Measurements from ENCODE around the gene UQCRQ. TPM values are rescaled to one million over a fixed set of nuclear protein-coding genes. Genes with fewer than 3 reads are reported as not detected.
A peak's percentile ranks its signal among the peaks of the same experiment; 100 is the strongest.

The UQCRQ gene
- total and polyA plus RNA-seq, 2 experiments from 2014 or later: 104 to 1,308 TPM

GRCh38 chr5:132823481-132824050 is 42.9 kb upstream of the UQCRQ start (continued):
- TF ChIP-seq, protein P1, sequence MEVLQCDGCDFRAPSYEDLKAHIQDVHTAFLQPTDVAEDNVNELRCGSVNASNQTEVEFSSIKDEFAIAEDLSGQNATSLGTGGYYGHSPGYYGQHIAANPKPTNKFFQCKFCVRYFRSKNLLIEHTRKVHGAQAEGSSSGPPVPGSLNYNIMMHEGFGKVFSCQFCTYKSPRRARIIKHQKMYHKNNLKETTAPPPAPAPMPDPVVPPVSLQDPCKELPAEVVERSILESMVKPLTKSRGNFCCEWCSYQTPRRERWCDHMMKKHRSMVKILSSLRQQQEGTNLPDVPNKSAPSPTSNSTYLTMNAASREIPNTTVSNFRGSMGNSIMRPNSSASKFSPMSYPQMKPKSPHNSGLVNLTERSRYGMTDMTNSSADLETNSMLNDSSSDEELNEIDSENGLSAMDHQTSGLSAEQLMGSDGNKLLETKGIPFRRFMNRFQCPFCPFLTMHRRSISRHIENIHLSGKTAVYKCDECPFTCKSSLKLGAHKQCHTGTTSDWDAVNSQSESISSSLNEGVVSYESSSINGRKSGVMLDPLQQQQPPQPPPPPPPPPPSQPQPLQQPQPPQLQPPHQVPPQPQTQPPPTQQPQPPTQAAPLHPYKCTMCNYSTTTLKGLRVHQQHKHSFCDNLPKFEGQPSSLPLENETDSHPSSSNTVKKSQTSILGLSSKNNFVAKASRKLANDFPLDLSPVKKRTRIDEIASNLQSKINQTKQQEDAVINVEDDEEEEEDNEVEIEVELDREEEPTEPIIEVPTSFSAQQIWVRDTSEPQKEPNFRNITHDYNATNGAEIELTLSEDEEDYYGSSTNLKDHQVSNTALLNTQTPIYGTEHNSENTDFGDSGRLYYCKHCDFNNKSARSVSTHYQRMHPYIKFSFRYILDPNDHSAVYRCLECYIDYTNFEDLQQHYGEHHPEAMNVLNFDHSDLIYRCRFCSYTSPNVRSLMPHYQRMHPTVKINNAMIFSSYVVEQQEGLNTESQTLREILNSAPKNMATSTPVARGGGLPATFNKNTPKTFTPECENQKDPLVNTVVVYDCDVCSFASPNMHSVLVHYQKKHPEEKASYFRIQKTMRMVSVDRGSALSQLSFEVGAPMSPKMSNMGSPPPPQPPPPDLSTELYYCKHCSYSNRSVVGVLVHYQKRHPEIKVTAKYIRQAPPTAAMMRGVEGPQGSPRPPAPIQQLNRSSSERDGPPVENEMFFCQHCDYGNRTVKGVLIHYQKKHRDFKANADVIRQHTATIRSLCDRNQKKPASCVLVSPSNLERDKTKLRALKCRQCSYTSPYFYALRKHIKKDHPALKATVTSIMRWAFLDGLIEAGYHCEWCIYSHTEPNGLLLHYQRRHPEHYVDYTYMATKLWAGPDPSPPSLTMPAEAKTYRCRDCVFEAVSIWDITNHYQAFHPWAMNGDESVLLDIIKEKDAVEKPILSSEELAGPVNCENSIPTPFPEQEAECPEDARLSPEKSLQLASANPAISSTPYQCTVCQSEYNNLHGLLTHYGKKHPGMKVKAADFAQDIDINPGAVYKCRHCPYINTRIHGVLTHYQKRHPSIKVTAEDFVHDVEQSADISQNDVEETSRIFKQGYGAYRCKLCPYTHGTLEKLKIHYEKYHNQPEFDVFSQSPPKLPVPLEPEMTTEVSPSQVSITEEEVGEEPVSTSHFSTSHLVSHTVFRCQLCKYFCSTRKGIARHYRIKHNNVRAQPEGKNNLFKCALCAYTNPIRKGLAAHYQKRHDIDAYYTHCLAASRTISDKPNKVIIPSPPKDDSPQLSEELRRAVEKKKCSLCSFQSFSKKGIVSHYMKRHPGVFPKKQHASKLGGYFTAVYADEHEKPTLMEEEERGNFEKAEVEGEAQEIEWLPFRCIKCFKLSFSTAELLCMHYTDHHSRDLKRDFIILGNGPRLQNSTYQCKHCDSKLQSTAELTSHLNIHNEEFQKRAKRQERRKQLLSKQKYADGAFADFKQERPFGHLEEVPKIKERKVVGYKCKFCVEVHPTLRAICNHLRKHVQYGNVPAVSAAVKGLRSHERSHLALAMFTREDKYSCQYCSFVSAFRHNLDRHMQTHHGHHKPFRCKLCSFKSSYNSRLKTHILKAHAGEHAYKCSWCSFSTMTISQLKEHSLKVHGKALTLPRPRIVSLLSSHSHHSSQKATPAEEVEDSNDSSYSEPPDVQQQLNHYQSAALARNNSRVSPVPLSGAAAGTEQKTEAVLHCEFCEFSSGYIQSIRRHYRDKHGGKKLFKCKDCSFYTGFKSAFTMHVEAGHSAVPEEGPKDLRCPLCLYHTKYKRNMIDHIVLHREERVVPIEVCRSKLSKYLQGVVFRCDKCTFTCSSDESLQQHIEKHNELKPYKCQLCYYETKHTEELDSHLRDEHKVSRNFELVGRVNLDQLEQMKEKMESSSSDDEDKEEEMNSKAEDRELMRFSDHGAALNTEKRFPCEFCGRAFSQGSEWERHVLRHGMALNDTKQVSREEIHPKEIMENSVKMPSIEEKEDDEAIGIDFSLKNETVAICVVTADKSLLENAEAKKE (CRISPR knock-in tag; IDR thresholded peaks at IDR 0.05): no peak
- TF ChIP-seq EZH2phosphoT487 (IDR thresholded peaks at IDR 0.05; ENCODE audit: unreplicated experiment) (no peak), ZNF114 (CRISPR knock-in tag; IDR thresholded peaks at IDR 0.05) (no peak), EZH2 (IDR thresholded peaks at IDR 0.05; ENCODE audit: low read depth, unreplicated experiment) (no peak), JUNB (IDR thresholded peaks at IDR 0.05; ENCODE audit: unreplicated experiment) (no peak)
- TF ChIP-seq, protein P2, sequence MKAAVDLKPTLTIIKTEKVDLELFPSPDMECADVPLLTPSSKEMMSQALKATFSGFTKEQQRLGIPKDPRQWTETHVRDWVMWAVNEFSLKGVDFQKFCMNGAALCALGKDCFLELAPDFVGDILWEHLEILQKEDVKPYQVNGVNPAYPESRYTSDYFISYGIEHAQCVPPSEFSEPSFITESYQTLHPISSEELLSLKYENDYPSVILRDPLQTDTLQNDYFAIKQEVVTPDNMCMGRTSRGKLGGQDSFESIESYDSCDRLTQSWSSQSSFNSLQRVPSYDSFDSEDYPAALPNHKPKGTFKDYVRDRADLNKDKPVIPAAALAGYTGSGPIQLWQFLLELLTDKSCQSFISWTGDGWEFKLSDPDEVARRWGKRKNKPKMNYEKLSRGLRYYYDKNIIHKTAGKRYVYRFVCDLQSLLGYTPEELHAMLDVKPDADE (IDR thresholded peaks at IDR 0.05): no peak

GRCh38 chr5:132824426-132824825 is 42.0 kb upstream of the UQCRQ start:
- no peak overlapping the region for H3K4me2 ChIP-seq
- H3K4me3 Mint-ChIP-seq: peak overlapping the region; percentile 63
- H3K36me3 ChIP-seq (ENCODE audit: insufficient read depth): no peaks in the 10 kb centered on the region
- TF ChIP-seq, protein P2 (IDR thresholded peaks at IDR 0.05): no peak
- TF ChIP-seq, protein P3, sequence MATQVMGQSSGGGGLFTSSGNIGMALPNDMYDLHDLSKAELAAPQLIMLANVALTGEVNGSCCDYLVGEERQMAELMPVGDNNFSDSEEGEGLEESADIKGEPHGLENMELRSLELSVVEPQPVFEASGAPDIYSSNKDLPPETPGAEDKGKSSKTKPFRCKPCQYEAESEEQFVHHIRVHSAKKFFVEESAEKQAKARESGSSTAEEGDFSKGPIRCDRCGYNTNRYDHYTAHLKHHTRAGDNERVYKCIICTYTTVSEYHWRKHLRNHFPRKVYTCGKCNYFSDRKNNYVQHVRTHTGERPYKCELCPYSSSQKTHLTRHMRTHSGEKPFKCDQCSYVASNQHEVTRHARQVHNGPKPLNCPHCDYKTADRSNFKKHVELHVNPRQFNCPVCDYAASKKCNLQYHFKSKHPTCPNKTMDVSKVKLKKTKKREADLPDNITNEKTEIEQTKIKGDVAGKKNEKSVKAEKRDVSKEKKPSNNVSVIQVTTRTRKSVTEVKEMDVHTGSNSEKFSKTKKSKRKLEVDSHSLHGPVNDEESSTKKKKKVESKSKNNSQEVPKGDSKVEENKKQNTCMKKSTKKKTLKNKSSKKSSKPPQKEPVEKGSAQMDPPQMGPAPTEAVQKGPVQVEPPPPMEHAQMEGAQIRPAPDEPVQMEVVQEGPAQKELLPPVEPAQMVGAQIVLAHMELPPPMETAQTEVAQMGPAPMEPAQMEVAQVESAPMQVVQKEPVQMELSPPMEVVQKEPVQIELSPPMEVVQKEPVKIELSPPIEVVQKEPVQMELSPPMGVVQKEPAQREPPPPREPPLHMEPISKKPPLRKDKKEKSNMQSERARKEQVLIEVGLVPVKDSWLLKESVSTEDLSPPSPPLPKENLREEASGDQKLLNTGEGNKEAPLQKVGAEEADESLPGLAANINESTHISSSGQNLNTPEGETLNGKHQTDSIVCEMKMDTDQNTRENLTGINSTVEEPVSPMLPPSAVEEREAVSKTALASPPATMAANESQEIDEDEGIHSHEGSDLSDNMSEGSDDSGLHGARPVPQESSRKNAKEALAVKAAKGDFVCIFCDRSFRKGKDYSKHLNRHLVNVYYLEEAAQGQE (IDR thresholded peaks at IDR 0.05; ENCODE audit: unreplicated experiment): no peak
- TF ChIP-seq ZNF331 (CRISPR knock-in tag; IDR thresholded peaks at IDR 0.05; ENCODE audit: low read depth) (no peak), EZH2phosphoT487 (IDR thresholded peaks at IDR 0.05; ENCODE audit: unreplicated experiment) (no peak), NANOG (IDR thresholded peaks at IDR 0.05; ENCODE audit: borderline replicate concordance) (no peak), STAT1 (IDR thresholded peaks at IDR 0.05; ENCODE audit: unreplicated experiment) (no peak), JUNB (IDR thresholded peaks at IDR 0.05; ENCODE audit: unreplicated experiment) (no peak), ZNF114 (CRISPR knock-in tag; IDR thresholded peaks at IDR 0.05) (no peak)

More at GRCh38 chr5:132824426-132824825, 42.0 kb upstream of the UQCRQ start:
- Histone ChIP-seq H2AFZ (no peak overlapping the region), H3K27ac (ENCODE audit: low read depth) (no peak overlapping the region), H3K4me3 (no peak overlapping the region), H3K4me1 (ENCODE audit: insufficient read depth) (peaks cover 14% of the 10 kb centered on the region), H3K79me2 (replicated peaks; ENCODE audit: insufficient read depth) (no peaks in the 10 kb centered on the region), H4K20me1 (replicated peaks; ENCODE audit: insufficient read depth) (no peaks in the 10 kb centered on the region; the same call in 1 of the 2 replicates), H3K27me3 (ENCODE audit: insufficient read depth) (peaks cover 75% of the 10 kb centered on the region), H3K9me2 (ENCODE audit: insufficient read depth) (no peaks in the 10 kb centered on the region), H3F3A (replicated peaks; ENCODE audit: low read depth) (peaks cover 25% of the 10 kb centered on the region)
- Mint-ChIP-seq H3K4me1 (peaks cover 14% of the 10 kb centered on the region), H3K36me3 (ENCODE audit: low read depth) (peaks cover 3% of the 10 kb centered on the region), H3K27me3 (ENCODE audit: insufficient read depth, low read depth, poor library complexity) (peaks cover 51% of the 10 kb centered on the region), H3K27ac (no peak overlapping the region), H3K9me3 (no peaks in the 10 kb centered on the region)
- ATAC-seq: no peak
- no peak for DNase-seq (ENCODE audit: low spot score)

Measured in GM23338 (cell line).